H1 (cell line): Measurements from ENCODE around the gene MTERF1. TPM values are rescaled to one million over a fixed set of nuclear protein-coding genes. Genes with fewer than 3 reads are reported as not detected.

Source experiments
- CTCF ChIA-PET: fragments of 300-600 bp; sonication (Branson Sonifier 250); formaldehyde crosslinking; loops from one replicate; lab custom pipeline; 2021; ENCODE audit not compliant: partially characterized antibody; lab: Charles Lee
- POLR2A ChIA-PET: fragments of 300-600 bp; sonication (Branson Sonifier 250); formaldehyde crosslinking; loops from one replicate; lab custom pipeline; 2021; ENCODE audit warnings: inconsistent platforms; ENCODE audit not compliant: partially characterized antibody; lab: Charles Lee
- DNase-seq, 2 experiments: peaks; one replicate each; pipeline versions ENCODE4 v3.0.0 to v3.0.0-alpha.2; 2010 to 2022; ENCODE audit warnings: low spot score in 2 of 2, low read depth in 1 of 2, mixed read lengths in 1 of 2
- FAIRE-seq: peaks from 2 replicates; lab custom pipeline; 2011; peaks lifted over from hg19 to GRCh38; lab: Jason Lieb, UNC
- H2AFZ ChIP-seq: 2 replicates; pipeline ENCODE4 v1.8.1; 2012; ENCODE audit warnings: low read length, inconsistent platforms
- H2AK5ac ChIP-seq: 2 replicates; pipeline ENCODE4 v1.6.1; 2013; ENCODE audit warnings: low read depth, low read length
- H2BK120ac ChIP-seq: replicated peaks from 2 replicates; pipeline ENCODE3; 2013; ENCODE audit warnings: low read depth, low read length, inconsistent platforms
- H2BK12ac ChIP-seq: 2 replicates; pipeline ENCODE4 v1.6.1; 2013; ENCODE audit warnings: low read depth, low read length
- H2BK15ac ChIP-seq: 2 replicates; pipeline ENCODE4 v1.6.1; 2013; ENCODE audit warnings: low read length
- H2BK20ac ChIP-seq: 2 replicates; pipeline ENCODE4 v1.6.1; 2013; ENCODE audit warnings: low read length
- H2BK5ac ChIP-seq: 2 replicates; pipeline ENCODE4 v1.6.1; 2013; ENCODE audit warnings: low read depth, low read length
- H3K14ac ChIP-seq: 2 replicates; pipeline ENCODE4 v1.6.1; 2013; ENCODE audit warnings: inconsistent platforms; ENCODE audit not compliant: insufficient read length
- H3K18ac ChIP-seq: 2 replicates; pipeline ENCODE4 v1.6.1; 2013; ENCODE audit warnings: low read length; ENCODE audit errors: extremely low read depth
- H3K23ac ChIP-seq: 2 replicates; pipeline ENCODE4 v1.6.1; 2013; ENCODE audit warnings: inconsistent platforms; ENCODE audit not compliant: insufficient read length
- H3K23me2 ChIP-seq: 2 replicates; pipeline ENCODE4 v1.6.1; 2013; ENCODE audit warnings: low read depth, low read length
- H3K27ac ChIP-seq: 2 replicates; pipeline ENCODE4 v1.6.1; 2011; ENCODE audit warnings: low read depth, low read length, inconsistent platforms
- H3K27me3 ChIP-seq, 4 experiments: replicated peaks in 1 of 4; 1 replicate in 1 of 4; 2 replicates in 3 of 4; pipeline versions ENCODE4 v1.6.1 to v1.8.1; 2011 to 2013; ENCODE audit warnings: low read length in 3 of 4, mild to moderate bottlenecking in 3 of 4, inconsistent platforms in 2 of 4, mixed read lengths in 2 of 4, moderate library complexity in 1 of 4; ENCODE audit not compliant: control insufficient read depth in 3 of 4, insufficient read depth in 3 of 4; ENCODE audit errors: extremely low read depth in 1 of 4
- H3K36me3 ChIP-seq, 4 experiments: 2 replicates each; pipeline versions ENCODE4 v1.6.1 to v1.8.1; 2011 to 2013; ENCODE audit warnings: mild to moderate bottlenecking in 4 of 4, low read length in 3 of 4, moderate library complexity in 2 of 4, control low read depth in 1 of 4, inconsistent platforms in 1 of 4; ENCODE audit not compliant: insufficient read depth in 4 of 4, control insufficient read depth in 2 of 4
- H3K4ac ChIP-seq: replicated peaks from 2 replicates; pipeline ENCODE3; 2013; ENCODE audit warnings: low read length, low read depth, mixed read lengths, inconsistent platforms; ENCODE audit not compliant: insufficient read length
- H3K4me1 ChIP-seq, 4 experiments: replicated peaks in 1 of 4; 1 replicate in 1 of 4; 2 replicates in 3 of 4; pipeline versions ENCODE4 v1.6.1 to v1.8.1; 2011 to 2013; ENCODE audit warnings: low read length in 3 of 4, inconsistent platforms in 2 of 4, mixed read lengths in 1 of 4; ENCODE audit not compliant: insufficient read depth in 4 of 4, control insufficient read depth in 3 of 4
- H3K4me2 ChIP-seq, 2 experiments: 2 replicates each; pipeline versions ENCODE4 v1.6.1 to v1.8.1; 2011 to 2013; ENCODE audit warnings: low read depth in 2 of 2, low read length in 2 of 2, control low read depth in 1 of 2, inconsistent platforms in 1 of 2, mild to moderate bottlenecking in 1 of 2; ENCODE audit not compliant: insufficient read depth in 1 of 2
- H3K4me3 ChIP-seq, 4 experiments: fragments of 200-600, 300-600 bp in 1 of 4; sonication (generic), shearing (Covaris generic), sonication (Bioruptor Twin) in 1 of 4; 2 replicates each; pipeline versions ENCODE4 v1.5.1 to v1.8.1; 2011 to 2016; ENCODE audit warnings: low read length in 4 of 4, low read depth in 3 of 4, control low read depth in 2 of 4, inconsistent platforms in 2 of 4, mild to moderate bottlenecking in 2 of 4, mixed read lengths in 1 of 4, moderate library complexity in 1 of 4; ENCODE audit not compliant: insufficient read depth in 2 of 4; ENCODE audit errors: extremely low read depth in 1 of 4
- H3K56ac ChIP-seq: replicated peaks from 2 replicates; pipeline ENCODE3; 2013; ENCODE audit warnings: low read depth, mild to moderate bottlenecking, mixed read lengths, low read length, inconsistent platforms; ENCODE audit not compliant: insufficient read length
- H3K79me1 ChIP-seq: 2 replicates; pipeline ENCODE4 v1.6.1; 2013; ENCODE audit warnings: low read depth, low read length, control low read depth
- H3K79me2 ChIP-seq, 2 experiments: 2 replicates each; pipeline versions ENCODE4 v1.6.1 to v1.8.1; 2012 to 2013; ENCODE audit warnings: low read length in 2 of 2, mild to moderate bottlenecking in 2 of 2, inconsistent platforms in 1 of 2; ENCODE audit not compliant: insufficient read depth in 2 of 2, control insufficient read depth in 1 of 2
- H3K9ac ChIP-seq, 4 experiments: replicated peaks in 1 of 4; 1 replicate in 1 of 4; 2 replicates in 3 of 4; pipeline versions ENCODE4 v1.6.1 to v1.8.1; 2011 to 2013; ENCODE audit warnings: low read depth in 3 of 4, low read length in 3 of 4, control low read depth in 2 of 4, mild to moderate bottlenecking in 2 of 4, moderate library complexity in 2 of 4, inconsistent platforms in 1 of 4; ENCODE audit errors: extremely low read depth in 1 of 4
- H3K9me3 ChIP-seq, 2 experiments: 2 replicates each; pipeline versions ENCODE4 v1.6.1 to v1.8.1; 2012 to 2013; ENCODE audit warnings: mild to moderate bottlenecking in 2 of 2, moderate library complexity in 2 of 2, control low read depth in 1 of 2, inconsistent platforms in 1 of 2, low read depth in 1 of 2, low read length in 1 of 2, mixed read lengths in 1 of 2; ENCODE audit not compliant: insufficient read depth in 2 of 2
- H4K20me1 ChIP-seq, 2 experiments: replicated peaks in 1 of 2; 2 replicates each; pipeline versions ENCODE3 to v1.8.1; 2011 to 2013; ENCODE audit warnings: inconsistent platforms in 2 of 2, low read length in 2 of 2, mild to moderate bottlenecking in 1 of 2; ENCODE audit not compliant: insufficient read depth in 2 of 2, control insufficient read depth in 1 of 2
- H4K5ac ChIP-seq: 2 replicates; pipeline ENCODE4 v1.6.1; 2013; ENCODE audit warnings: low read length, low read depth, mixed read lengths, inconsistent platforms; ENCODE audit not compliant: insufficient read length
- H4K8ac ChIP-seq: 2 replicates; pipeline ENCODE4 v1.8.0; 2013; ENCODE audit warnings: mild to moderate bottlenecking, moderate library complexity, low read length, inconsistent platforms; ENCODE audit not compliant: insufficient read depth; ENCODE audit errors: extremely low read depth
- H4K91ac ChIP-seq: replicated peaks from 2 replicates; pipeline ENCODE3; 2013; ENCODE audit warnings: low read length, mixed read lengths, inconsistent platforms; ENCODE audit not compliant: insufficient read length
- CBX8 ChIP-seq: fragments of 300-800, 300-1000 bp; sonication (generic); IDR thresholded peaks from 2 replicates; pipeline ENCODE4 v1.7.1; 2016; ENCODE audit warnings: low read depth, low read length, borderline replicate concordance
- CTBP2 ChIP-seq: IDR thresholded peaks from 2 replicates; pipeline ENCODE4 v1.7.0; 2011; ENCODE audit warnings: borderline replicate concordance, mild to moderate bottlenecking, moderate library complexity, mixed read lengths, low read length; ENCODE audit not compliant: insufficient read depth, insufficient read length
- EP300 ChIP-seq, 2 experiments: IDR thresholded peaks; 1 replicate in 1 of 2; 2 replicates in 1 of 2; pipeline ENCODE4 v1.6.1; 2011 to 2012; ENCODE audit warnings: low read depth in 2 of 2, low read length in 2 of 2, mild to moderate bottlenecking in 2 of 2, borderline replicate concordance in 1 of 2, inconsistent platforms in 1 of 2, moderate library complexity in 1 of 2
- FOSL1 ChIP-seq: IDR thresholded peaks from 2 replicates; pipeline ENCODE4 v1.6.1; 2011; ENCODE audit warnings: mild to moderate bottlenecking, low read depth, low read length, moderate library complexity; ENCODE audit not compliant: insufficient read depth
- GABPA ChIP-seq: IDR thresholded peaks from 2 replicates; pipeline ENCODE4 v1.6.1; 2011; ENCODE audit warnings: mild to moderate bottlenecking, low read length, moderate library complexity, borderline replicate concordance; ENCODE audit not compliant: insufficient read depth
- GTF2F1 ChIP-seq: IDR thresholded peaks from 2 replicates; pipeline ENCODE4 v1.6.1; 2012; ENCODE audit warnings: low read depth, low read length, improper control_type of control experiment, borderline replicate concordance
- RBBP5 ChIP-seq: IDR thresholded peaks from 2 replicates; pipeline ENCODE4 v1.7.1; 2012; ENCODE audit warnings: low read depth, mild to moderate bottlenecking, inconsistent platforms, low read length, moderate library complexity, borderline replicate concordance
- RFX5 ChIP-seq: IDR thresholded peaks from 2 replicates; pipeline ENCODE4 v1.6.1; 2011; ENCODE audit warnings: low read depth, low read length, improper control_type of control experiment, borderline replicate concordance
- RNF2 ChIP-seq: fragments of 200-900, 300-1000 bp; sonication (generic); IDR thresholded peaks from 2 replicates; pipeline ENCODE4 v1.7.1; 2016; ENCODE audit warnings: borderline replicate concordance, low read depth, mild to moderate bottlenecking, antibody characterized with exemption, low read length; ENCODE audit not compliant: poor library complexity, severe bottlenecking; ENCODE audit errors: missing control alignments
- RXRA ChIP-seq: IDR thresholded peaks from 2 replicates; pipeline ENCODE4 v1.6.1; 2011; ENCODE audit warnings: low read depth, mild to moderate bottlenecking, low read length, moderate library complexity; ENCODE audit not compliant: insufficient read depth
- SRF ChIP-seq: IDR thresholded peaks from 2 replicates; pipeline ENCODE4 v1.6.1; 2011; ENCODE audit warnings: mild to moderate bottlenecking, low read depth, low read length, moderate library complexity
- TAF1 ChIP-seq: IDR thresholded peaks from 2 replicates; pipeline ENCODE4 v1.6.1; 2011; ENCODE audit warnings: mild to moderate bottlenecking, low read depth, low read length
- WGBS, 2 experiments: shearing (Covaris generic) in 1 of 2; methylation state at CpG; one replicate each; pipeline versions ENCODE4 v1.1.6 to v1.1.7; 2013 to 2015; ENCODE audit warnings: low lambda C conversion rate in 2 of 2, mixed read lengths in 2 of 2, inconsistent platforms in 1 of 2, low coverage in 1 of 2, missing lambda C conversion rate in 1 of 2; ENCODE audit not compliant: insufficient replicate concordance in 2 of 2, insufficient coverage in 1 of 2, insufficient read length in 1 of 2; ENCODE audit errors: extremely low coverage in 1 of 2, missing lambda C conversion rate in 1 of 2; 5-methylcytosine and 5-hydroxymethylcytosine counted together
- polyA plus RNA-seq, 7 experiments: library from polyadenylated mRNA; depleted of rRNA in 3 of 7; stranded (reverse) in 5 of 7; unstranded in 2 of 7; fragments of >200 nt in 5 of 7; fragments of 200-250 nt in 2 of 7; gene quantifications; 1 replicate in 5 of 7; 2 replicates in 1 of 7; 4 replicates in 1 of 7; pipeline versions ENCODE4 v1.2.1 to v1.2.3, GENCODE V29; 2011 to 2013; ENCODE audit warnings: missing spikeins in 2 of 7, mixed read lengths in 2 of 7
- total RNA-seq: library from RNA; stranded (reverse); fragmentation: NEBNext Ultra II Directional; extraction: Animal tissue kit (Norgen Biotek cat#: 25700); gene quantifications from 2 replicates; pipeline ENCODE4 v1.2.1, GENCODE V29; 2021

MTERF1 gene
- total and polyA plus RNA-seq, 2 of the 8 experiments (the other 6 are each of a cell fraction or from before 2014, with no cell fraction given), result 4.5 to 12.6 TPM

DNA sequence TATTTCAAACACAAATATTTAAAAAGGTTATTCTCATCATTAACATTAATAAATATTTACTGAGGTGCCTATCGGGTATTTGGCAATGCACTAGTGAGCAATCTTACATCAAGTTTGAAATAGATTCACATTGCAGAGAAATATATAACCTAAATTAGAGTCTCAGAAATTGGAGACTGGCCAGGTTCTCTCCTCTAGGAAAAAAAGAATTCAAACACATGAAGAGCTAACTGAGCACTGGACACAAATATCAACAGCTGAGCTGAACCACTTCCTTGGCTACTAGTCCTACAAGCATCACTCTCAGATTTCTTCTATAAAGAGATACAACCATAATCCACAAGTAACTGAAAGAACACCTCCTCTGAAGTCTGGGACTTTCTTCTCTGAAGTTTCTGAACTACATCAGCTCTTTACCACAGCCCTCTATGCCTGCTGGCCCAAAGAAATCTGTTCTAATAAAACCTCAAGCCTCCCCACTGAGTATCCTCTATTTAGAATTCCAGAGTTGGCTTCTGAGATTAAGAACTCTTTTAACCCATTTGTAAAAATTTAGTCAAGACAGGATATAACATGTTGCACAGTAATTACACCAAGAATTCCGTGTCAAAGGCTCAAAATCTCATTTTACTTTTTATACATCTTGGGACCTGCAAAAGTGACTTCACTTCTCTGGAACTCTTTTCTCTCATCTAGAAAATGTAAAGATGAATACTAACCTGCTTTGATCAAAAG, 45.2 kb downstream of the MTERF1 start:
- Histone ChIP-seq H3K18ac (no peak overlapping the region), H3K23me2 (no peaks in the 10 kb centered on the region), H3K36me3 (no peaks in the 10 kb centered on the region), H3K14ac (no peak overlapping the region), H3K79me2 (no peaks in the 10 kb centered on the region), H2BK15ac (no peak overlapping the region), H3K56ac (no peak overlapping the region), H3K27me3 (no peaks in the 10 kb centered on the region), H3K4ac (no peak overlapping the region), H3K9ac (no peak overlapping the region), H3K4me2 (no peak overlapping the region), H2AK5ac (no peak overlapping the region), H3K23ac (no peak overlapping the region), H4K91ac (no peak overlapping the region), H2BK20ac (no peak overlapping the region), H3K4me1 (no peaks in the 10 kb centered on the region), H3K27ac (no peak overlapping the region), H4K8ac (no peak overlapping the region), H4K20me1 (no peaks in the 10 kb centered on the region), H2BK120ac (no peak overlapping the region), H2BK5ac (no peak overlapping the region), H4K5ac (no peak overlapping the region), H3K9me3 (no peaks in the 10 kb centered on the region), H2AFZ (no peak overlapping the region), H3K79me1 (no peaks in the 10 kb centered on the region), H2BK12ac (no peak overlapping the region), H3K4me3 (no peak overlapping the region)
- WGBS, 2 experiments, result 85% methylated on average over 2 of the region's 2 CpGs; no CpG with 5 or more reads in 1 of the 2 experiments
- POLR2A ChIA-PET, result no interaction called here
- no peak for FAIRE-seq
- CTCF ChIA-PET, result interaction anchor here (0.5 to 1.4 kb wide), 3 partner anchors 9 to 1336 kb away, joined by 3 to 5 read pairs (median 4); no protein-coding TSS in a partner anchor
- no peak for DNase-seq
- TF ChIP-seq TAF1 (no peak), CBX8 (no peak), EP300 (IDR thresholded peaks at IDR 0.05; ENCODE audit: borderline replicate concordance in 1 of 2, low read depth in 2 of 2, low read length in 2 of 2) (no peak), SRF (no peak), FOSL1 (no peak), GABPA (no peak), RNF2 (no peak), RXRA (no peak), RFX5 (no peak), CTBP2 (no peak), GTF2F1 (no peak), RBBP5 (no peak)
